LoVo (cell line): Measurements from ENCODE around the gene MYL5.

Source experiments
- DNase-seq: peaks from one replicate; pipeline ENCODE4 v3.0.0-alpha.2; 2016; ENCODE audit warnings: low spot score

Gene MYL5

DNA sequence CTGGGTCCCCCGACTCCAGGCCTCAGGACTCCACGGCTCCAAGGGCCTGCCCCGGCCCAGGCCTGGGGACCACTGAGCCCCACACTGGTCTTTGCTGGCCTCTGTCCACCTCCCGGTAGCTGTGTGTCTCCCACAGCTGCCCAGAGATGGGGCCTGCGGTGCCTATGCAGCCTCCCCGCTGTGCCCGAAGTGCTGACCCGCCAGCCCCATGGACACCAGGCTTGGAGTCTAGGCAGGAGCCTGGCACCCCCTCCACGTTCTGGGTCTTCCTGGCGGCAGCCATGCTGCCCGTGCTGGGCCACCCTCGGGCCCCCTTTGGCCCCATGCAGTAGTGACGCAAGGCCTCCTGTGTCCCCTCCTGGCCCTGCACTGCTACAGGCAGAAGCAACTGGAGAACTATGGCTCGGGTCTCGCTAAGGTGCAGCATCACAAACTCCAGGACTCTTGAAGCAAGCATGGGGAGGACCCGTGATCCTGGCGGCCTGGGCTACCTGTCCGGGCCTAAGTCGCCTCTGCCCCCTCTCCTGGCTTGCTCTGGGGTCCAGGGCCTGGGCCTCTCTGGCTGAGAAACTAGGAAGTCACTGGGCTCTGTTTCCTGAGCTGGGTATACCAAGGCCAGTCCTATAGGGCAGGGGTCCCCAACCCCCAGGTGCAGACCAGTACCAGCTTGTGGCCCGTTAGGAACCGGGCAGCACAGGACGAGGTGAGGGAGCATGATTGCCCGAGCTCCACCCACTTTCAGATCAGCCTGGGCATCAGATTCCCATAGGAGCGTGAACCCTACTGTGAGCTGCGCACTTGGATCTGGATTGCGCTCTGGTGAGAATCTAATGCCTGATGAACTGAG, 917 bp downstream of the MYL5 start:
- no peak for DNase-seq

DNA sequence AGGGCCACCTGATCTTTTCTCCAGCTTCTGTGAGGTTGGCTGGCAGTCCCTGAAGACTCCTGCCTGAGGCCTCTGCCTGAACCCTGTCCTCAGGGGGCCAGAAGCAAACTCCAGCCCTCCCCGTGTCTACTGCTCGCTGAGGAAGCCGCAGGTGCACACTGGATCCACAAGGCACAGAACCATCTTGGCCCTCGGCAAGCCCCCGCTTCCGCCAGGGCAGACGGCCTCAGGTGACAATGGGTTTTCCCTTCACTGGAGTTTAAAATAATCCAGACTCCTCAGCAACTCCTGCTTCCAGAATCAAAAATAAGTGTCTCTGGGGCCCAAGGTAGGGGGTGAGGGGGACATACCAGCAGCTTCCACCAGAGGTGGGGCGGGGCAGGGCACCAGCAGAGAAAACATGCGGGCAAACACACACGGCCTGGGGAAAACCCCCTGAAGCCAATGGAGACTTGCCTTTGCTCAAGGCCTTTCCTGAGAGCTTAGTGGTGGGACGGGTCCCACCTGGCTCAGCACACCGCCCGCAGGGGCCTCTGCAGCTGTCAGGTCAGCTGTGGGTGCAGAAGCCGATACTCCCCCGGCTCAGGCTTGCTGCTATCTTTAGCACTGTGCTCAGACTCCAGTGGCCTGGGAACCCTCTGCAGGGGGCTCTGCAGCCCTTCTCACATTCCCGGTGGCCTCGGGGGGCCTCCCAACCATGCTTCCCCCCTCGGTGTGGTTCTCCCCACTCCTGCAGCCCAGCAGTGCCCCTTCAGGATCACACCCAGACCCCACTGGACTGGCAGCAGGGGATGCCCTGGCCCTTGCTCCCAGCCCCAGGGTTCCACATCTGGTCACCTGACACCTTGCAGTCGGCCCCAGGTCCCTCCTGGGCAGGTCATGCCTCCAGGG, 1.9 kb downstream of the MYL5 start:
- DNase-seq, result no peak

DNA sequence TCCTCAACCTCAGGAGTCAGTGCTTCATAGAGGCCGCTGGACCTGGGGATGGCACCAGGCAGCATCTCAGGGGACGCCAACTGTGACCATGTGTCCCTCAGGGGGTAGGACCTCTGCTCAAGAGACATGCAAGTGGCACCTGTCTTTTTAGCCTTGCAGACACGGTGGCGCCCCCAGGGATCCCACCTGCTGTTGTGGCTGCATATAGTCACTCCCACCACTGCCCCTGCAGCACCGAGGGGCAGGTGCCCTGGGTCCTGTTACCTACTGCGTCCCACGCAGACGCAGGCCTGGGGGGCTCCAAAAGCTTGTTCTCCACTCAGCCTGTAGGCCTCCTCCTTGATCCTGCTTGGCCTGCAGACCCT, 2.5 kb downstream of the MYL5 start:
- no peak for DNase-seq

GRCh38 chr4:677431-678293, 3.3 kb downstream of the MYL5 start:
- DNase-seq, result no peak

DNA sequence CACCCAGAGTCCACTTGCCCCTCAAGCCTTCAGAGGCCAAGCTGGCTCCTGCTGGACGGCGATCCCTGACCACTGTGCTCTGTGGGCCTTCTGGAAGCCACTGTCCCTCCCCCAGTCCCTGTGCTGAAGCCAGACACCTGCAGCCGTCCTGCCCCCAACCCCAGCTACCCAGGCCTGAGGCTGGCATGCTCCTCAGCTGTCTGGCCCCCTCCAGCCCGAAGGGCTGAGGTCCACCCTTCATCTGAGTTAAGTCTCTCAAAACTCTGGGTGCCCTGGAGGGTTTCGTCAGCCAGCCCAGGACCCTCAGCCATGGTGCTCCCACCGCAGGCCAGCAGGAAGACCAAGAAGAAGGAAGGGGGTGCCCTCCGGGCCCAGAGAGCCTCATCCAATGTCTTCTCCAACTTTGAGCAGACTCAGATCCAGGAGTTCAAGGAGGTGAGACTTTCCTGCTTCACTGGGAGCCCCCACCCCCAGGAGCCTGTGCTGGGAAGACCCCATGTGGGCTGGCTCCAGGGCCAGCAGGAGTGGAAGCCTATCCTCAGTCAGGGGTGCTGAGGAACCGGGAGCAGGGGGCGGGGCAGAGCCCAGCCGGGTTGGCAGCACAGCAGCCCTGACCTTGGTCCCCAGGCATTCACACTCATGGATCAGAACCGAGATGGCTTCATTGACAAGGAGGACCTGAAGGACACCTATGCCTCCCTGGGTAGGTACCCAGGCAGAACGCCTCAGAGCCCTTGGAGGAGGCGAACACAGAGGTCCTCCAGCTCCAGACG, 4.2 kb downstream of the MYL5 start:
- DNase-seq, result no peak

GRCh38 chr4:679104-679481, 4.8 kb downstream of the MYL5 start:
- DNase-seq, result no peak

GRCh38 chr4:679629-680028, 5.3 kb downstream of the MYL5 start:
- no peak for DNase-seq

DNA sequence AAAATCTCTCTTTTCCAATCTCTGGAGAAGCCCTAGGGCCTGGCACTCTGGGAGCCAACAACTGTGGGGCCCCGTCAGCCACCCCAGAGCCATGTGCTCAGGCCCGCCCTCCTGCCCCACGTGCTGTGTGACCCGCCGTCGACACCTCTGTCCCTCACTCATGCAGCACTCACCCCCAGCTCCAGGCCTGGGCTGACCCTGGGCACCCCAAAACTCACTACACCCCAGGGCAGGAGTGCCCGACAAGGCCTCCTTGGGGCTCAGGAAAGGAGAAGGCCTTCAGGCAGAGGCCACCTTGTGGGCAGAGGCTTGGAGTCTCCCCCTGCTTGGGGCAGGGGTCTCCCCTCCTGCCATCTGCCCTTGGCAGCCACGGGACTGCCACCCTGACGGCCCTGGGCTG, 5.7 kb downstream of the MYL5 start:
- DNase-seq, result no peak

DNA sequence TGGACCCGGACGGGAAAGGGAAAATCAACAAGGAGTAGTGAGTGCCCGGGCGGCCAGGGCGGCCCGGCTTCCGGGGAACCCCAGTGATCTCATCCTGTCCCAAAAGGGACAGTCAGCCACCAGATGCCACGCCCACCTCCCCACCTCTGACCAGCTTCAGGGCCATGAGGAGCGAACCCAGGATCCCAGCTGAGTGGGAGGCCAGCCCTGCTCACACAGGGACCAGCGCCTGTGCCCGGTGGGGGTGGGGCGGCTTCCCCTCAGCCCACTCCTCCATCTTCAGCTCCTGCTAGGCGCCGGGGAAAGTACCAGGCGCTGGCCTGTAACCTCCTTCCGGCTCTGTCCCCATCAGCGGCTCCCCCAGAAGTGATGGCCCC, 6.2 kb downstream of the MYL5 start:
- DNase-seq, result no peak

DNA sequence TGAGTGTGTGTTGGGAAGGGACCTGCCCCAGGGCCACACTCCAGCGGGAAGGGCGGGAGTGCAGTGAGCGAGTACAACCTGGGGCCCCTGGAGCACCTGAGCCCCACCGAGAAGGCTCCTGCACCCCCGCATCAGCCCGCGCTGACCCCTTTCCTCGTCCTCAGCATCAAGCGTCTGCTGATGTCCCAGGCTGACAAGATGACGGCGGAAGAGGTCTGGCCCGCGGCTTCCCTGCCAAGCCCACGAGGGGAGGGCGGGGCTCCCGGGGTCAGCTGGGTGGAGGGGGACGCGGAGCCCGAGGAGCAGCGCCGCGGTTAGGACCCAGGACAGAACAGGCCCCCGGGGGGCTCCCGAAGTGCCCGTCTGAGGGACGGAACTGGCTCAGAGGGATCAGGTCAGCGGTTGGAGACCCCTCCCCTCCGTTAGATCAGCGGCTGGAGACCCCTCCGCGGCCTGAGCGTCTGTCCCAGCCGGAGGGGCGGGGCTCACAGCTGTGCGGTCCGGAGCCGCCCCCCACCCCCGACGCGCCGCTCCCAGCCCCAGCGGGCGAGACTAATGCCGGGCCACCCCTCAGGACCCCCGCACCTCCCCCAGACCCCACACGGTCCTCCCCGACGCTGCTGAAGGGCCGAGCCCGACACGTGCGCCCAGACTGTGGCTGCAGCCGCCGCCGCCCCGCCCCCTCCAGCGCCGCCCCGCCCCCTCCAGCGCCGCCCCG, 6.7 kb downstream of the MYL5 start:
- no peak for DNase-seq

DNA sequence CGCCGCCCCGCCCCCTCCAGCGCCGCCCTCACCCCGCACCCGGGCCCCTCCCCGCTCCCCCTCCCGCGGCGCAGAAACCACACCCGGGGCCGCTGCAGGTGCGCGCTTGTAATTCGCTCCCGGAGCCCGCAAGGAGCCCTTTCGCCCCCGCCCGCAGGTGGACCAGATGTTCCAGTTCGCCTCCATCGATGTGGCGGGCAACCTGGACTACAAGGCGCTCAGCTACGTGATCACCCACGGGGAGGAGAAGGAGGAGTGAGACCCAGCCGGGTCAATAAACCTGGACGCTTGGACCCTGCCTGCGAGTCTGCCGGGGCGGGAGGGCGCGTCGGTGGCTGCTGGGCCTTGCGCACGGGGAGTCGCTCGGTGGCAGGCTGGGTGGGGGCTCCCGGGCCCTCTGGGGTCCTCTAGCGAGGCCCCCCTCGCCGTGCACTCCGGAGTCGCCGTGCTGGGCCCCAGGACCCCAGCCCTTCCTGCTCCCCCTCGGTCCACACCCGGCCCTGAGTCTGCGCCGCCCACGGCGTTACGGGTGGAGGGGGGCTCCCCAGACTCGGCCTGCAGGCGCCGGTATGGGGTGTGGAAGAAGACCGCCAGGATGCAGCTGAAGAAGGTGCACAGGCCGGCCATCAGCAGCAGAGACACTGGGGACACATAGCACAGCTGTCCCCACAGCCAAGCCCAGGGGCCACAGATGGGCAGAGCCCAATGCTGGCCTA, 7.6 kb downstream of the MYL5 start:
- no peak for DNase-seq

GRCh38 chr4:682490-683172, 8.3 kb downstream of the MYL5 start:
- DNase-seq, result no peak

GRCh38 chr4:683247-683897, 9.0 kb downstream of the MYL5 start:
- no peak for DNase-seq

DNA sequence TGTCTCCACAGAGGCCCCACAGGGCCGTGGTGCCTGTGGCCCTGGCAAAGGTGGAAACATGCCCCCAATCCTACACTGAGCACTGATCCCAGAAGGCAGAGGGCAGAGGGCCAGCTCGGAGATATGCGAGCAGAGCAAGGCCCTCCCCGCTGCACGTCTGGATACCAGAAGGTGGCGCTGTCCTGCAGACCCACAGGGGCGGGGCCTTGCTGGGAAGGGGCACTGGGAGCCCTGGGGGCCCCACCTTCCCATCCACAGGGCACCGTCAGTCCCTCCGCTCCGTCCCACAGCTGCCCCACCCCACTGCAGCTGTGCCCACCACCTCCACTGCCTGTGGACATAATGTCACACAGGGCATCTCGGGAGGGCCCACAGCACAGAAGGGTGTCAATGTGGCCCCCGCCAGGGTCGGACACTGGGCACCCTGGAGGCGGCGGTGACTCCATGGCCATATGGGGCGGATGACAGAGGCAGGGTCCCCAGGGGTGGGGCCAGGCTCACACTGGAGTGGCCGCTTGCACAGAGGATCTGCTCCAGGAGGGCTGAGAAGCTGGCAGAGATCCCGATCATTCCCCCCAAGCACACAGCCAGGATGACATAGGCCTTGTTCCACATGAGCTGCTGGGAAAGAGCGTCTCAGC, 9.8 kb downstream of the MYL5 start:
- peak; percentile 36 for DNase-seq

GRCh38 chr4:684623-685327, 10.4 kb downstream of the MYL5 start:
- no peak for DNase-seq

DNA sequence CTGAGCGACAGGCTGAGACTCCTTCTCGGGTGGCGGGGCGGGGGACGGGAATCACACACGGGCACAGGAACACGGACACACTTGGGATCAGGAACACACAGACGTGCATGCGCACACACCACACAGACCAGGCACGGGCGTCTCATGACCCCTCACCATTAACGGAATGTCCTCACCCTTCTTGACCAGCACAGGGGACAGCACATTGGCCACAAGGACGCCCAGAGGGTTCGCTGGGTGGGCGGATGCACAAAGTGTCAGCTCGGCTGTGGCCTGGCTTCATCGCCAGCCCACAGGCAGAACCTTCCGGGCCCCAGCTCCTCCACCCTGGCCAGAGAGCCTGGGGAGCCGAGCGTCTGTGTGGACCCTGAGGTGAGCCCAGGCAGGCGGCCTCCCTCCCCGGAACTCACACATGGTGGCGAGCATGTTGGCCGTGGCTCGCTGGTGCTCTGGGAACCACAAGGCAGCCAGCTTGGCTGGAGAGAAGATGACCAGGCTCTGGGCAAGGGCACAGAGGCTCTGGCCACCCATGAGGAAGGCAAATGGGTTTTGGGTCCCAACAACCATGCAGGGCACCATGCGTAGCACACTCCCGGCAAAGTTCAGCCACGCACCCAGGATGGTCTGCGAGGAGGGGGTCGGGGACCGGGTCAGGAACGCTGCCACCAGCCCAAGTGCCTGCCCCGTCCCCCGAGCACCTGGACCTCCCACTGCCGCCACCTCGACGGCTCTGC, 11.5 kb downstream of the MYL5 start:
- no peak for DNase-seq

DNA sequence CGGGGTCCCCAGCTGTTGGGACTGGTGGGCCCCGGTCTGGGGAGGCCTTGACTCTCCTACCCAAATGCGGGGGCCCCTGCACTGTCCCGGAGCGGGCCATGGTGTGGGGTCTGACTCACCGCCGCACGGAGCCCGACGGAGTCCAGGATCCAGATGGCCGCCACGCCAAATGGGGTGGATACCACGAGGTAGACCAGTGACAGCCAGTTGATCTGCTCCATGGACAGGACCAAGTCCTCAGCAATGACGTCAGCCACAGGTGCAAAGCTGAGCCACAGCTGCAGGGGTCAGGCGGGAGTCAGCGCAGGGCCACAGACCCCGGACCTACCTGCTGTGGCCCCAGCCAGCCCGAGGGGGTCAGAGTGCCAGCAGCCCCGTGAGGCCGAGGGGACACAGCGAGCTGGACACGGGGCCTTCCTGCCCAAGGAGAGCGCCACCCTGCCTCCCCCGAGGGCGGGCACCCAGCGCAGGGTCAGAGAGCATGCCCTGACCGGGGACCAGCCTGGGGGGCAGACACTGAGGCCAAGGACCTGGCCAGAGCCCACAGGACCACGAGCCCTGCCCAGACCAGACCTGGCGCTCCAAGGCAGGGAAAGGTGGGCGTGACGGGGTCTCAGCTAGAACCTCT, 12.2 kb downstream of the MYL5 start:
- DNase-seq, result no peak
